Right lobe of liver (tissue), 4 donors: ENCODE data around the gene RINL.

ENCODE experiments used
- CTCF ChIP-seq, 4 donors: fragments of 200-600 bp in 3 of 4; fragments of 450-650 bp in 1 of 4; IDR thresholded peaks; one replicate each; pipeline versions ENCODE4 v1.5.1 to v1.8.0; 2016 to 2022; ENCODE audit warnings: antibody characterized with exemption in 4 of 4, mild to moderate bottlenecking in 2 of 4
- POLR2A ChIP-seq: fragments of 450-650 bp; IDR thresholded peaks from one replicate; pipeline ENCODE4 v1.6.1; 2017; ENCODE audit warnings: antibody characterized with exemption, mild to moderate bottlenecking
- donor health status: DM: no; HTN: no; CAD: no.
- donor health status: DM: no; HTN: no; CAD: no.
- donor health status: DM: no; HTN: yes; CAD: no.

GRCh38 chr19:38869836-38870607 is 8.1 kb downstream of the RINL start:
- TF ChIP-seq POLR2A (peak; percentile 69), CTCF (IDR thresholded peaks at IDR 0.05) (peak; percentile 90 to 98 (median 93))
